Limb (tissue), 2 donors: ENCODE measurements around the gene B3GNT2.
"Not testable (repeated sequence)": the region's sequence is repeated elsewhere in the genome, so short reads cannot be mapped to it uniquely, and the experiment has no call there.

ENCODE experiments used
- DNase-seq, 2 donors: peaks; one replicate each; pipeline ENCODE4 v3.0.0-alpha.2; 2016; ENCODE audit errors: extremely low spot score in 2 of 2

B3GNT2 gene

DNA sequence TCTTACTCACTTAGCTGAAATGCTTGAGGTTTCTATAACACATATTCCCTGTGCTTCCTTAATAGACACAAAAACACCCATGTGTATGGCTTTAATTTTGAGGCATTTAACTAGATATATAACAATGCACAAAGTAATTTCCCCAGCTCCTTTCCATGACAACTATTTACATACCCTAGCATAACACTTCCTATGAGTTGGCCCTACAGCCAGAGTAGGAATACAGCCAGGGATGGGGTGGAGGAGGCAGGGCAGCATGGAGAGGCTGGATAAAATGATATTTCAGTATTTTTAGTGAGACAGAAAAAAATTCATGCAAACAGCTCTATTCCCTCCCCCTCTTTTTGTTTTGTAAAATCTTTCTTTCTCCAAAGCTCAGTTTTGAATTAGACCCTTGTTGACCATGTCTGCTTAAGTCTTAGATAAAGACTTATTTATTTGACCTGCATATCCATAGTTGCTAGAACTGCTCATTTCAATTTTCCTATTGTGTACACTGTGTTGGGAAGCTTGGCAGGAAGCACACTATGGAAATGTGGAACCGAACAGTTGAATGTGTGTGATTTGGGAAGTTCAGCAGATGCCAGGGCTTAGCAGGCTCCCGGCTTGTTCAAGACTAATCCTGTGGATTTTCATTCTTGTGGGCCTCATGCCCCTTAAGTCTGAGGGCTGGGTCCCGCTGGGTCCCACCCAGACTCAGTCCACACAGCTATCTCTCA, 11.2 kb upstream of the B3GNT2 start:
- DNase-seq: no peak

DNA sequence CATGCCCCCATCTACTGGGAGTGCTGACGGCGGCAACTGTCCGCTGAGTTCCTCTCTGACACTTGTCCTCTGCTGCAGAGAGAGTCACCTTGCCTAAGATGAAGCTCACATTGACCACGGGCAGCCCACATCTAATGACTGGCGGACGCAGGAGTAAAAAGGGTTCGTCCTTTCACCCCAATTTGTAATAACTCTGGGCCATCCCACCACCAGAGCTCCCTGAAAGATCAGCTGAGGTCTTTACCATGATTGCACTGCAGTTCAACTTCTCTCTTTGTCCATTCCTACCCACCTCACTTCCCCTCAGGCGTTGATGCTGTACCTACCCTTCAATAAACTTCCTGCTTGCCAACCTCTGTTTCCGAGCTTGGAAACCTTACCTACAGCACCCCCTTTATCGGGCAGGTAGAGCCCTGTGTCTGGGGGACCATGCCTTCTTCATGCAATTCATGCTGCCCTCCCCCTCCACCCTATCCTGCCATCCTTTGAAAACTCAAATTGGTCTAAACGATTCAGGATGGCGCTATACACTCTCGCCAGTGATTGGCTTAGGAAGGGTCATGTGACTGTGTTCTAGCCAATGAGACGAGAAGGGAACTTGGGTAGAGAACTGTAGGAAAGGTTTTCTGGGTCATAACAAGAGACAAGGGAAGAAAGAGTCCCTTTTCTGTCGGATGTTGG, 10.3 kb upstream of the B3GNT2 start:
- DNase-seq: no peak

DNA sequence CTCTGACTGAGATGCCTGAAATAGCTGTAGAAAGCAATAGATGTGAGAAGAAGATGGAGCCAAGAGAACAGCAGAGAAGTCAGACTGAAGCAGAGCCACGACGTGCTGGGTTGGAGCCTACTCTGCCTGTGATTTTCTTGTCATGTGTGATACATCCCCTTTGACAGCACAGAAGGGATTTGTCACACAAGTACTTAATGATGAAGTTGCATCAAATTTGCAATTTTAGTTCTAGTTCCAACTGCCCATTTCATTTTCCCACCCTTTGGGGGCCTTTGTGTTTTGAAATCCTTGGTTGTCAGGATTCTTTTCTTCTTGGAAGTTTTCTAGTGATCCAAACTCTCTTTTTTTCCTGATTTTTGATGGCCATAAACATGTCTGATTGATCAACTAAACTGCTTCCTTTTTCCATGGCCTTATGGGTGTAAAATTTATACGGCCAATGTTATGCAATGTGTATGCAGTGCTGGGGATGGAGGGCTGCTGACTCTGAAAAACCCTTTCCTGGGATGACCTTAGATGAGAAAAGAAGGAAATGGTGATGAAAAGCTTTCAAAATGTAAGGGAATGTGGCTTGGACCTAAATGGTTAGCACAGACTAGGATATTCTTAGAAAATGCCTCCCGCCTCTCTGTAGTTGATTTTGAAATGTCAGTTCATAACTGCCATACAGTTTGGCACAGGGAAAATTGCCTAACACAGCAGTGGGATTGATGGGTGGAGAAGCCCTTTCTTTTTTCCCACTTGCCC, 9.6 kb upstream of the B3GNT2 start:
- DNase-seq: no peak

DNA sequence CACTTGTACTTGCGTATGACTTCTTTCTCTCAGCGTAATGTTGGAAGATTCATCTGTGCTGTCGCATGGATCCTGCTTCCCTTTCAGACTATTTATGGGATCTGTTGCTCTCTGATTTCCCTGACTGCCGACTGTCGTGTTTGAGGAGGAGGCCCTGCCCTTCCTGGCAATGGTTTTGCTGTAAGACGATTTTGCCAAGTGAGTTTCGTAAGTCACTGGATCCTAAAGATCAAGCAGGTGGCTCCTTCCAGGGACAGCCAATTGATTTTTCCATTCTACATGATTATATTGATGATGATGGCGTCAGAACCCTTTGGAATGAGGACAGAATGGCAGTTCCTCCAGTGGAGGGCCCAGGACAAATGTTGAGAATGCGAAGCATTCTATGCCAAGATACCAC, 8.7 kb upstream of the B3GNT2 start:
- DNase-seq: no peak

DNA sequence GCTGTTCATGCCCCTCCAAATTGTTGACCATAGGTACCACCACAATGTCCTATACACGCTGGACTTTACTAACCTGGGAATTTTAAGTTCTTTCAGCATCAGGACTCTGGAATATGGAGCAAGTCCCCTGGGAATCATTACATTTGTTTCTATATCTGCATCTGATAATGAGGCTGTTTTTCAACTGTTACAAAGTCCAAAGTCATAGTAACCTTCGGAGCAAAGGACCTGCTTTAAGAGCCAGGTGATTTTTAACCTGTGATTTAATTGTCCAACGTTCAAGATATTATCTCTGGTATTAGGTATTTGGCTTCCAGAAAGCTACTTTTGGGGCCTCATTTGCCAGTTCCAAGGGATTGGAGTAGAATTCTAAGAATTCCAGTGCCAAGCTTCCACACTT, 7.5 kb upstream of the B3GNT2 start:
- no peak for DNase-seq

DNA sequence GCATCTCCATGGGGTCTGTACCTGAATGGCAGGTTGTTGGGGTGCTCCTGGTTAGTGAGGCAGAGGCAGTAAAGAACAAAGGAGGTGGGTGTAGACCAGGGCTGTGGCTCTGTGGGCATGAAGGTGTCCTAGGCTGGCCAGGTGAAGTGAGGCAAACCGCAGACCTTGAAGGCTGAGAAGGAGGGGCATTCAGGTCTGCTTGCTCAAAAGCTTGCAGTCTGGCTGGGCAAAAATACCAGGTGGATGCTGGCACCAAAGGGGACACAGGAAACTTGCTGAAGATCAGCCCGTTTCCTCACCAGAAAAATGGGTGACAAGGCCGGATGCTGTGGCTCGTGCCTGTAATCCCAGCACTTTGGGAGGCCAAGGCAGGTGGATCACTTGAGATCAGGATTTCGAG, 6.7 kb upstream of the B3GNT2 start:
- no peak for DNase-seq

DNA sequence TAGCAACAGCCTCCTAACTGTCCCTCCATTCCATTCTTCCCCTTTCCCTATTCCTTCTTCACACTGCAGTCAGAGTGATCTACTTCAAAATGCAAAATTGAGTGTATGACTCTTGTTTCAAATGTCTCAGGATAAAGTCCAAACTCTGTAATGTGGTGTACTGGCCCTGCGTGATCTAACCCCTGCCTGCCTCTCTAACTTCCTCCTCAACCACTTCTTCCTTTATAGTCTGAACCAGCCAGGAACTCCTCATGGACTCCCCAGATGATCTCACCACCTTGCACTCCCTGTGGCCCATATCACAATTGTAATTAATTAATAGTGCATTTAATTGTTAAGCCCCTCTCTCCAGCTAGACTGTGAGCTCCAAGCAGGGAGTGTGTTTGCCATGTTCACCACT, 3.1 kb upstream of the B3GNT2 start:
- no peak for DNase-seq

DNA sequence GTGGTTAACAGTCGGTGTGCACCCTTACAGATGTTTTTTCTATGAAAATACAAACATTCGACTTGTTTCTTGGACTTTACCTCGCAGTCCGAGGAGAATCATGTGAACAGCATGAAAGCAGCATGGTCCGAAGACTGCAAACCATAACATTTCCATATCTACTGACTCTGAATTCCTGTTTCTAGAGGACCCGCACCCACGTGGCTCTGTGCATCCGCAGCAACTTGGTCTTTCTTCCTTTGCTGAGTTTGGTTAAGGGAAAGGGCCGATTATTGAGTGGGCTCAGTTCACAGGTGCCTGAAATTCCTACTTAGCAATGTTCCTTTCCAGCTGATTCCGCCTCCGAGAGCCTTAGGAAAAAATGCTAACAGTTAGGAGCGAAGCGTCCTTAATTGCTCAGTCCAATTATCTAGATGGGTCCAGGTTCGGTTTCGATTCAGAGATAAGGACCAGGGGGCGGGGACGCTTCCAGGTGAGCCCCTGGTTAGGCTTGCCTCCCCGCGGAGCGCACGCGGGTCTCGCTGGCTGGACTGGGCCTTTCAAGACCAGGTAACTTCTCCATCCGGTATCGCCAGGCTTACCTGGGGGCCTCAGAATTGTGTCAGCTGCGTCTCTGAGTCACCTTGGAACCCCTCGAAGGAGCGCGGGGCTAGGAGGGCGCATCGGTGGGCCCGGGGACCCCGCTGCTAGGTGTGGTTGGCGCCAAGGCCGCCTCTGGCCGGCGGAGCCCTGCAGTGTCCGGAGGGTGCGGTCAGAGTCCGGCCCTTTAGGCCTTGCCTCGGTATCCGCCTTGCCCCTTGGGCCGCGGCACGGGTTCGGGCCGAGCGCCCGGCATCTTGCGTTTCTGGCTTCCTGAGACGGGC, 1.1 kb upstream of the B3GNT2 start:
- peak in 1 of 2 donors; percentile 40 for DNase-seq

DNA sequence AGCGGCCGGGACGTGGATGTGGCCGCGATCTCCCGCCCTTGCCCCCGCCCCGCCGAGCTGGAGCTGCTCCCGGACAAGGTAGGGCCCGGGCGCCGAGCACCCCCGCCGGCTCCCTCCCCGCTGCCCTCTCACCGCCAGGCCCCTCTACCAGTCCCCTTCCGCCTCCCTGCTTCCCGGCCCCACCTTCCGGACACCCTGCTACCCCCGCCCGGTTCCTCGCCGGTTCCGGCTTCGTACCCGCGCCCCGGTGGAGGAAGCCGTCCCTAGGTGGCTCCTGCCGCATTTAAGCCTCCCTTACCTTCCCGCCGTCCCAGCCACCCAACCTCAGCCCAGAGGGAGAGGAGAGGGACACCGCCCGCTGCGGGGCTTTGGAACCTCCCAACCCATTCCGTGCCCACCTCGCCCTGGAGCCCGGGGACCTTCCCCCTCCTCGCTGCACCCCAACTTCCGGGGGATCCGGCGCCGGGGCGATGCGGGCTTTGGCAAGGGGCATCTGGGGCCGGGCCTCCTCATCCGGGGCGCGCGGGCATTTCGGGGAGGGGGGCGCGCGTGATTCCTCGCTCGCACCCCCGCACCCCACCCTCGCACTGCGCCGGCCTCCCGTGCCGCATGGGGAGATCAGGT, 475 bp downstream of the B3GNT2 start:
- DNase-seq: no peak

DNA sequence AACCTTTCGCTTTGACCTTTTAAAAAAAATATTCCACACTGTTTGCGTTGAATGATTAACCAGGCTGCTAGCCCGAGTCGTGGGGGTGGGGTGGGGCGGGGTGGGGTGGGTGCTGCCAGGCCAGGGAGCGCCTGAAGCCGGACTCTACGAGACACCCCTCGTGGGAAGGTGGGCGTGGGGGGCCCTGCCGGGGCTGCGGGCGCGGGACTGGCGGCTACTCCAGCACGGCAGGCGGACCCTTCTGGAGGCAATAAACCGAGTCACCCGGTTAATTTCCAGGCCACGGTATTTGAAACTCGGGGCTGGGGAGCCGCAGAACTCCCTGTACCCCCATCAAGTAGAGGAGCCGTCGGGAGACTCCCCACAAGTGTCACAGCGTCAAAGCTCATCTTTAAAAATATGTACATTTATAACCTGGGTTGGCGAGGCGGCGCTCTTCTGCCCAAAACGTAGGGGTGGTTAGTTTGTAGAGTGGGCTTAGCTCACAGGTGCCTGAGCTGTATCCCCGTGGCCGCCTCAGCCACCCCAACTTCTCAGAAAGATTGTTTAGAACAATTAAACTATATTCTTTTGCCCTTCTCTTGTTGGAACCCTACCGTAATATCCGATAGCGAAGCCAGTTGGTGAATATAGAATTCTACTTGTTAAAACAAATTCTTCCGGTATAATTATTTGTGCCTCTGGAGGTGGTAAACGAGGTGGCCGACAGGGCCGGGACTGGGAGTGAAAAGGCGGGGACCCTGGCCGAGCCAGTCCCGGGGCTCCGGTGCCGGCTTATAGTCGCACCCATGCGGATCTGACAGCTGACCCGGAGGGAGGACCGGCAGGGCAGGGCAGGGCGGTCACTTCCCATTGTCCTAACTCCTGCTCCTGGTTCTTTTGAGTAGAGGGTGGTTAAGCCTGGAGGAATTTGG, 1.4 kb downstream of the B3GNT2 start:
- DNase-seq: peak in 1 of 2 donors; percentile 64

DNA sequence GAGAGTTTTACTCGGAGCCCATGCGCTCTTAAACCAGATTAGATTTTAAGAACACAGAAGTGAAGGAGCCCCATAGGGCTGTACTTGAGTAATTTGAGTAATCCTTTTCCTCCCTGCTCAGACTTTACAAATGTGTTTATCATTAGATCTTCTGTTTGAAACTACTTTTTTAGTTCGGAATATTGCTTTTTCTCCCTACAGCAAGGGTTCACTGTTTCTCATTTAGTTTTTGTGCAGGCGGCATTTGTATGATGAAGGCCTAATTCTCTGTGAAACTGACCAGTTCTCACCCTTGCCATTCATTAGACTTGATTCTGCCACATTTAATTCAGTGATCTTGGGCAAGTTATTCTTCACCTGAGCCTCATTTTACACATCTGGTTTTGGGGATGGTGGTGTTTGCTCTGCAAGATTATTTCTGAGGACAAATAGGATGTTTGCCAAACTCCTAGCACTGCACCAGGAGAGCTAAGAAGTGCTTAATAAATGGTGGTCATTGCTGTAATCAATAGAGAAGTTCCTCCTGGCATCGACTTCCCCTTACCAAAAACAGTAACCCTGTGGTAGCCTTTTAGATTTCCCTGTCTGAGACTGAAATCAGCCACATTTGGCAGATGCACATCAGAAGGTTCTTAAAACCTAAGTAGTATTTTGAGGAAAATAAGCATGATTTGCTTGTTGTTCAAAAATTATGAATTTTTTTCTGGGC, 2.2 kb downstream of the B3GNT2 start:
- no peak for DNase-seq

DNA sequence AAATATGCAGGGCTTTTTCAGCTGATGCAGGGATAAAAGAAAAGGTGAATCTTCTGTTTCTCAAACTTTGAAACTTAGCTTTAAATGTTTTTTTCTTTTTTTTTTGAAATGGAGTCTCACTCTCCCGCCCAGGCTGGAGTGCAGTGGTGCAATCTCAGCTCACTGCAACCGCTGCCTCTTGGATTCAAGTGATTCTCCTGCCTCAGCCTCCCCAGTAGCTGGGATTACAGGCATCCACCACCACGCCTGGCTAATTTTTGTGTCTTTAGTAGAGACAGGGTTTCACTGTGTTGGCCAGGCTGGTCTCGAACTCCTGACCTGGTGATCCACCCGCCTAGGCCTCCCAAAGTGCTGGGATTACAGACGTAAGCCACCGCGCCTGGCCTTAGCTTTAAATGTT, 2.9 kb downstream of the B3GNT2 start:
- not testable (repeated sequence) for DNase-seq

DNA sequence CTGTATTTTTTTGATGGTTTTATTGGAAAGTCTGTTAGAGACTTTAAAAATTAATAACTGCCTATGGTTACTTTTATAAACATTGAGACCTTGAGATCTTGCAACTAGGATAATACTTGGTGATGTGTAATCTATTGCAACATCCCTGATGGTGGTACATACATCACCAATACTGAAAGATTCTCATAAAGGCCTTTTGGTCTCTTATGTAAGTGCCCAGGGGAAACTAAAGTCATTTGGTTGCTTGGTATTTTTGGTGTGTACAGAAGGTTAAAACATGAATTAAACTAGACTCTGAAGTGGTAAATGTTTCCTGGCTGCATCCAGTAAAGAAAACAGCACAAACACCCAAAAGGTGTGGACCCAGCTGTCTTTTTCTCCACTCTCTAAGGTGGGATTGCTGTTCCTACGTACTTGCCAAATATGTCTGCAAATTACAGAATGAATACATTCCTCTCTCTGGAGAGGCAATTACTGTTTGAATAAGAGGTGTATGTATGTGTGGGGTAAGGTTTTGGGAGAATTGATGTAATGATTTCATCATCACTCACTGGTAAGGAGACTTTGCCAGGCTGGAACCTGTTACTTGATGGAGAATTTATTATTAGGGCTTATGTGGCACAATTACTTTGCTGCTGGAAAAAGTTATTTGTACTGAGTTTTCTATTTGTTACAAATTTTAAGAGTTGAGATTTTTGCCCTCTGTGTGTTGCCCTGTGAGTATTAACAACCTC, 3.6 kb downstream of the B3GNT2 start:
- no peak for DNase-seq

DNA sequence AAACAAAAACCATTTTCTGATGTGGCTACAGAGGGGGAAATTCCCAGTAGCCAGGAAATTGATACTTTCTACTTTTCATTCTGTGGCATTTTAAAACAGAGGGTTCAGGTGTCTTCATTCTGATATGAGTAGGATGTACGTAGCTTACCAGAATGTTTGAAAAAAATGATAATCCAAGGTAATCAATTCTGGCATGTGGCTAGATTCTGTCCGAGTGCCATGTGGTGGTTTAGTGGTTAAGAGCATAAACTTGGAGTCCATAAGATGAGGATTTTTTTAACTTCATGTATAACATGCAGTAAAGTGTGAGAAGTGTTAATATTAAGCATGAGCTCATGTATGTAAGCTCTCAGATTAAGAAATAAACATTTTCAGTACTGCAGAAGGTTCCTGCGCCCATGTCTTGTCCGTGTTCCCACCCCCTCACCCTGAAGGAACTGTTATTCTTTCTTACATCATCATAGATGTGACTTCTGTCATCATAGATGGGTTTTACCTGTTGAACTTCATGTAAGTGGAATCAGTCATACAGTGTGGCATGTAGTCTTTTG, 4.5 kb downstream of the B3GNT2 start:
- DNase-seq: no peak

DNA sequence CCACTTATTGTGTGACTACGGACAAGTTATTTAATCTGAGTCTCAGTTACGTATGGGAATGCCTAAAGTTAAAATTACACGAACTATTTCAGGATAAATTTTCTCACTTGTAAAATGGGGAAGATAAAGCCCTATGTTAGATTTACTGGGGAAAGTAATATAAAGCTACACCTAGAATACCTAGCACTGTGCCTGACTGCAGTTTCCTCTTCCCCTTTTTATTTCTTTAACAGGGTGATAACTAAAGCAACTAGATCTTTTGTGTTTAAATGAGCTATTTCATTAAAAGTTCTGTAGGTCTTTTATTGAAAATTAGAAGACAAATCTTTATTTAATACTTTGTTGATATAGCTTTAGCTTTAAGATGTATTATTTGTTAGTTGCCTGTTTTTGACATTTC, 5.0 kb downstream of the B3GNT2 start:
- DNase-seq: no peak

DNA sequence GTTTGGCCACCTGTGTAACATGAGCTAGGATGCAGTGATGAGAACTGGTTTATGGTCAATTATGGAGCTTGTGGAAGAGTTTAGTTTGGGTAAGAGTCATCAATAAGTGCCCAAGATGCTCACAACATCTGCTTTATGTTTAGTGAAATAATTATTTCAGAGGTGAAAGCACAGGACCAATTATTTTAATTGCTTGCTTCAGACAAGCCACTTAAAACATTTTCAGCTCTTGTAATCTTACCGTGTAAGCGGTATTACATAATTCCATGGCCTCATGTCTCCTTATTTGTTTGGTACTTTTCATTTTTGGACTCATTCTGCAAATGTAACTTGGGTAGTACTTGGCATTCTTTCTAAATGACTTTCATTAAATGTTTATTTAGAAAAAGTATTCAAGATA, 5.4 kb downstream of the B3GNT2 start:
- DNase-seq: no peak

DNA sequence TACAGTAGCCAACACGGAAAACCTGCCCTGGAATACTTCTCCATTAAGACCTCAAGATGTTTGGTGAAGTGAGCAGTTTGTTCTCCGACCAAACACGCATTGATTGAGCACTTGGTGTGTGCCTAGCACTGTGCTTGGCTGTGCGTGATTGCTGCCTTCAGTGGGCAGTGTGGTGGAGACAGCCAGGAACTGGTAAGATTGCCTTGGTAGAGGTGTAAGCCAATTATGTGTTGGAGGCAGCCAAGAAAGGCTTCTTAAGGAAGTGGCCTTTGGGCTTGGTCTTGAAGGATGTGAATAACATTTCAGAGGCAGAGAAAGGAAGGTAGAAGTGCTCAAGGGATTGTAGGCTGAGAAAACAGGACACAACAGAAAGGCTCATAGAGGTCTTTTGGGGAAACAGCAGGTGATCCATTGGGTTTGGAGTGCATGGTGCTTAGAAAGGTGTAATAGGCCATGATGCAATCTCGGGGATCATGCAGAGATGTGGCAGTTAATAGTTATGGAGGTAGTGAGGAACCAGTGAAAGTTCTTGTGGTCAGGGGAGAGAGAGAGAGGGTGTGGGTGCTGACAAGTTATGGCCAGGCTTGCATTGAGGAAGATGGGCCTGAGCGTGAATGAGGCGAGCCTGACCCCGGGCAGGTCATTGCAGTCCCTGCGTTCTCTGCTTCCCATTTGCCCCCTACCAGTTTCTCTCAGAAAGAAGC, 6.3 kb downstream of the B3GNT2 start:
- no peak for DNase-seq

DNA sequence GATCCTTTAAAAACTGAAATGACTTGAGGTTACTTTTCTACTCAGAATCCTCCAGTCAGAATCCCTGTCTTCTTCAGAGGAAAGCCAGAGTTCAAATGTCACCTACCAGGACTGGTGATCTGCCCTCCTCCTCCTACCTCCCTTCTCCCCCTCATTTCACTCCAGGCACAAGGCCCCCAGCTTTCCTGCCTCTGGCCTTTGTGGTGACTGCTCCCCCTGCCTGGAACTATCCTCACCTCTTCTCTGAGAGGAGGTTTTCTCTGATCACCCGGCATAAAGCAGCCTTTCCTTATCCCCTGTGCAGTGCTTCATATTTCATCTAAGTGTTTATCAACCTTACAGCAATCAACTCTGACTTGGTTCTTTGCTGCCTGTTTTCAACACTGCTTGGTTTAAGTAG, 6.8 kb downstream of the B3GNT2 start:
- no peak for DNase-seq
